SIG-M5 treated with dmso at 0.1 percent for 504 hours (cell line): ENCODE data around the gene SERPINA4.
A peak's percentile ranks its signal among the peaks of the same experiment; 100 is the strongest.
"Not testable (repeated sequence)": the region's sequence is repeated elsewhere in the genome, so short reads cannot be mapped to it uniquely, and the experiment has no call there.

Source experiments
- DNase-seq: peaks from one replicate; lab custom pipeline; 2025; ENCODE audit not compliant: unreplicated experiment; lab: John Stamatoyannopoulos, UW

The SERPINA4 gene

GRCh38 chr14:94588311-94588710 is 27.1 kb downstream of the SERPINA4 start:
- DNase-seq = no peak

DNA sequence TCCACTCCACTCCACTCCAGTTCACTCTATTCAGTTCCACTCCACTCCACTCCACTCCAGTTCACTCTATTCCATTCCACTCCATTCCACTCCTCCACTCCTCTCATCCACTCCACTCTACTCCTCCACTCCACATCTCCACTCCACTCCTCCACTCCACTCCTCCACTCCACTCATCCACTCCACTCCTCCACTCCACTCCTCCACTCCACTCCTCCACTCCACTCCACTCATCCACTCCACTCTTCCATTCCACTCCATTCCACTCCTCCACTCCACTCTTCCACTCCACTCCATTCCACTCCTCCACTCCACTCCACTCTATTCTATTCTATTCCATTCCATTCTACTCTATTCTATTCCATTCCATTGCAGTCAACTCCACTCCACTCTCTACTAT is 29.8 kb downstream of the SERPINA4 start:
- no peak for DNase-seq

GRCh38 chr14:94591871-94592270 is 30.6 kb downstream of the SERPINA4 start:
- DNase-seq = no peak

DNA sequence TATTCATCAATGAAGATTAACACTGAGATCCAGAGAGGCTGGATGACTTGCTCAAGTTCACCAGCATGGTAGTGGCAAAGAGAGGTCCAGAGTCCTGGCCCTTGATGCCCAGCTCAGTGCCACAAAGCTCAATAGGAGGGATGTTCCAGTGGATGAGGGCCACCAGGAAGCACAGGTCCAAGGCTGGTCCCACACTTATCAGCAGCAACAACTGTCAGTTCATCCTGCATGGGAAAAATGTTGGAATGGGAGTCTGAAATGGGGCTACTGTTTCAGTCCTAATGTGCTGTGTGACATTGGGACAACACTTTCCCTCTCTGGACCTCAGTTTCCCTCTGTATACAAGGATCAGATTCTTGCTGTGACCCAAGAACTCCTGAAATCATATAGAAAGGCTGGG is 31.2 kb downstream of the SERPINA4 start:
- no peak for DNase-seq

DNA sequence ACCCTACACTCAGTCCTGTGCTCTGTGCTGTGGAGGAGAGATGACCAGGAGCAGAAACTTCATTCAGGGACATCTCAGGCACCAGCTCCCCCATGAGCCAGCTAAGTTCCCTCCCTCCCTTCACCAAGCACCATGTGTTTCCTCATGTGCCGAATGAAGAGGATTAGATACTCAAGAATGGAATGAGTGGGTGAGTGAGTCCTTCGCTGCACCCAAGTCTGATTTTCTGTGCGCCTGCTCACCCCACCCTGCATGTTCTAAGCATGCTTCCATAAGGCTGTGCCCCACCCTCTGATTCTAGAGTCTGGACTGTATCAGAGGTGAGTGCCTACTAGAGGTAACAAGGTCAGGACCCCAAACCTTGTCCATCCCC is 32.1 kb downstream of the SERPINA4 start:
- no peak for DNase-seq

- no peak for DNase-seq
Measured at GRCh38 chr14:94593749-94594431, 32.6 kb downstream of the SERPINA4 start.

DNA sequence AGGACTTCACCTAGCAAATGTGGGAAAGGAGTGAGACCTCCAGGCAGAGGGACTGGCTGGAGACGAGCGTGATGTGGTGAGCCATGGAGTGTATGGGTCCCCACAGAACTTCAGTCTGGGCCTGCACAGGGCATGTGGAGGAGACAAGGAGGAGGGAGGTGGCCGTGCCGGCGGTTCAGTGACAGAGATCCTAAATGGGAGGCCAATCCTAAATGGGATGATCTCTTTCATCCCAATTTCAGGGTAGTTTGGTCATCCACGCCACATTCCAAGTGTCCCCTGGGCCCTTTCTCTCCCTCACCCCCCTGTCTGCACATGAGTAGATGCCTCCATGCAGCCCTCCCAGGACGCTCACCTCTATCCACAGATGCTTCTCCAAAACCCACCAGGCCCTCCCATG is 33.2 kb downstream of the SERPINA4 start:
- DNase-seq = no peak

- DNase-seq = no peak
Measured at GRCh38 chr14:94595912-94596311, 34.7 kb downstream of the SERPINA4 start.

DNA sequence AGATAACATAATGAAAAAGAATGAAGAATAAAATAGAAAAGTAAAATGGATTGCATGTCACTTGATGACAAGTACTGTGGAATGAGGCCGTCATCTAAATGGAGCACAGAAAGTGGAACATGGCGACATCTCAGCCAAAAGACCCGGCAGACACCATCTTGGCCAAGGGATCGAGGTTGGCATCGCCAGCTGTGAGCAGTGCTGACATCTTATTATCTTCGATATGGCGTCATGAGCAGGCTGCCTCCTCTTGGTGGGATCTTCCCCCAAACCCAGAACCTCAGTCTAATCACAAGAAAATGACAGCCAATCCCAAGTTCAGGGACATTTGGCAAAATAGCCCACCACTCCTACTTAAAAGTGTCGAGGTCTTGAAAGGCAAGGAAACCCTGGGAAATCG is 35.1 kb downstream of the SERPINA4 start:
- no peak for DNase-seq

DNA sequence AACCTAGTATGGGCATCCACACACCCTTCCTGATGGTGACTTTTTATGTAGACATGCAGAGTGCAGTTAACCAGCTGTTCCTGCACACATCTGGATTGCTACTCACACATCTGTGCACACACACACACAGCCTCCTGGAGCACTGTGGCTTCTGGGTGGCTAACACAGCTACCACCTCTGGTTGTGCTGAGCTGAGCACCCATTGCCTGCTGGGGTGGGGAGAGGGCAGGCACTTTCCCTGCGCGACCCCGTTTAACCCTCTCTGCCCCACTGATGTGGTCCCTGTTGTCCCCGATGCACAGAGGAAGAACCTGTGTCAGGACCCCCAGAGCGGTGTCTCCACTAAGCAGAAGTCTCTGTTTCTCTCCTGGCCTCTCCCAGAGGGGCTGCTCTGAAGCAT is 36.5 kb downstream of the SERPINA4 start:
- DNase-seq = no peak

DNA sequence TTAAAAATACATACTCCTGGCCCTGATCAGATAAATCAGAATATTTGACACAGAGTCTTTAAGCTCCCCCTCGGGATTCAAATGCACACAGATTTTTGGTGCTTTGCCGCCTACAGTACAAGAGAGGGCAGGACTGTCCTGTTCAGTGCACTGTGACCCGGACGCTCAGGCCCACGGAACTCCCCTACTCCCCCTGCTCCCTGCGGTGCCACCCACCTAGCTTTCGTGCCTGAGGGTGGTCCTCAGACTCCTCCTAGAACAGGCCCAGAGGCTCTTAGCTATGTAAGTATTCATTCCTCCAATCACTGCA is 37.2 kb downstream of the SERPINA4 start:
- DNase-seq = no peak

DNA sequence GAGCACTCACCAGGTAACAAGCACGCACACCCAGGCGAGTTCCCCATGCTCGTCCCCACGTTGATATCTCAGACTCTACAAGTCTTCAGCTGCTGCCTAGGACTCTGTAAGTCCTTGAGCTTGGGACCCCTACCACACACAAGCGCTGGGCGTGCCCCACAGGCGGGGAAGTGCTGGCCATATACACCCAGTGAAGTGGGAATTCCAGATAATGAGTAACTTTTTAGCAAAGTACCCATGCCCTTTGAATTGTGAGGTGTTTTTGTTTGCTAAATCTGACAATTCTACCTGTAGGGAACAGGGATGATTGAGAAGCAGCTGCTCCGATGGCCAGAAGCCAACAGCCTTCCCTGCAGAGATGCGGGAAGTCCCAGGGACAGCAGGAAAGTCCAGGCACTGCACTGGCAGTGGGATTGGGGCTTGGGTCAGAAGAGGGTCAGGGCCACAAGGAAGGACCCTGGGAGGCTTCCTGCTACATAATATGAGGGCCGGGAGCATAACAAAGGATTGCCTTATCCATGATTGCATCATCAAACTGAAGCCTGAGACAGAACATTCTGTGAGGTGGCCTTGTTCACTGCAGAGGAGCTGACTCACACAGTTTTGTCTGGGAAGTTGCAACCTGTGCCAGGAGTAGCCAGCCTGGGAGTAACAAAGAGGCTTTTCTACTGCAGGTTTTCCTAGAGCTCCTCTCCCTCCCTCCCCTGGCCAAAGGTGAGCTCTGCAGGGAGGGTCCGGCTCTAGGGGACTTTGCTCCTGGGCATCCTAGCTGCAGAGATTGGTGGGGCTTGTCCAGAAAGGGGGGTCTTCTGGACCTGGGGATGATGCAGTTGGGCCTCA is 37.8 kb downstream of the SERPINA4 start:
- peak; percentile 63 for DNase-seq

GRCh38 chr14:94599656-94600004 is 38.4 kb downstream of the SERPINA4 start:
- no peak for DNase-seq

DNA sequence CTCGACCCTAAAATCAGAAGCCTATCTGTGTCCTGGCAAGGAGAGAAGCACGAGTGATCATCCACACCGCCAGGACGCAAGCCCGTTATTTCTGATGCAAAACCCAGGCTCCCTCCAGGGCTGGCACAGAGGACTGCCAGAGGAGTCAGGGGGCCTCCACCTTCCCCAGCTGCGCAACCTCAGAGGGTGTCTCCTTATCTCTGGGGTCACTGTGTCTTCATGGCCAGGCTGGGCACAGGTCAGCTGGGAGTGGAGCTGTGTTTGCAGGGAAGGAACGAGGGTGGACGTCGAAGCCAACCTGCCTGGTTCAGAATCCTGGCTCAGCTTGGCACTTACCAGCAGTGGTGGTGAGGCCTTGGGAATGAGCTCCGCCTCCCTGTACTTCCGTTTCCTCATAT is 38.9 kb downstream of the SERPINA4 start:
- no peak for DNase-seq

DNA sequence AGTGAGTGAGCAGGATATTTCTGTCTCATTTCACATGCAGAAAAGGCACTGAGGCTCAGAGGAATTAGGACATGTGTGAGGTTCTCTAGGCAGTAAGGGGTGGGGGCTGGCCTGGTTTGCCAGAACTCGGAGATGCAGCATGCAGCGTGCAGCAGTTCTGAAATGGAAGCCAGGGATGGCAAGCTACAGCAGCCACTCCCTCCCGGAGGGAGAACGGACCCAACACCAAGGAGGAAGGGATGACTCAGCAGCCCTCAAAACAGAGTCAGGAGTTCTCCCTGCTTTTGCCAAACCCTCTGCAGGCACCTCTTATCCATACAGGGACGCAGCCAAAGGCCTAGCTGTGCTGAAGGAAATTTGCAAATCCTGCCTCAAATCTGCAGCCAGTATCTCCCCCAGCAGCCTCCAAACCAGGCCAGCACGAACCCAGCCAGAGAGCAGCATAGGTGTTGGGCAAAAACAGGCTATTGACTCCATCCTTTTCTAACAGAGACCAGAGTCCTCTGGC is 40.7 kb downstream of the SERPINA4 start:
- no peak for DNase-seq

DNA sequence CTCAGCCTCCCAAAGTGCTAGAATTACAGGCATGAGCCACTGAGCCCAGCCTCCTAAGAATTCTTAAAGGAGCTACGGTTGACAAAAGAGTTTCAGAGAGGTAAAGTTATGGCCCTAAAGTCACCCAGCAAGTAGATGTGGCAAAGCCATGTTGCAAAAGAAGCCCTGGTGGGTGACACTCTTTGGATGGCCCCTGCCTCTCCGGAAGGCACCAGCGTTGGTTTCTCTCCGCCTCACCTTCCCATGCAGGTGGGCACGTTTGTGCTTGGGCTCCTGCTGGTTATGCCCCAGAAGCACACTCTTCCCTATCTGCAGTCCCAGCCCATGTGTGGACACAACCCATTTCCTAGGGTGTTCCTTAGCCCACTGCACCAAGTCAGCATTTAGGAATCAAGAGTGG is 41.5 kb downstream of the SERPINA4 start:
- DNase-seq = no peak

DNA sequence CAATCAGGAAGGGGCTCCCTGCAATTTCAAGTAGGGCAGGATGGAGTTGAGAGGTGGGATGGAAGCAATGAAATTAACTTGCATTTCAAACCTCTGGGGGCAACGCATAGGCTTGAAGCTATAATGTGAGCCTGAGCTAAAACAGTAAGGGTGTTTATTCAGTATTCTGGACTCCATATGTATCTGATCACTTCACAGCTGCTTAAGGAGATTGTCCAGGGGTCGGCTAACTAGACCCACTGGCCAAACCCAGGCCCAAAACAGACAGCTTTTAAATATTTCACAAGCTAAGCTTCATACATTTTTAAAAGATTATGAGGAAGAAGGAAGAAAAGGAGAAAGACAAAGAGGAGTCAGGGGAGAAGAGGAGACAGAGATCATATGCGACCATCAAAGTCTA is 44.1 kb downstream of the SERPINA4 start:
- no peak for DNase-seq

DNA sequence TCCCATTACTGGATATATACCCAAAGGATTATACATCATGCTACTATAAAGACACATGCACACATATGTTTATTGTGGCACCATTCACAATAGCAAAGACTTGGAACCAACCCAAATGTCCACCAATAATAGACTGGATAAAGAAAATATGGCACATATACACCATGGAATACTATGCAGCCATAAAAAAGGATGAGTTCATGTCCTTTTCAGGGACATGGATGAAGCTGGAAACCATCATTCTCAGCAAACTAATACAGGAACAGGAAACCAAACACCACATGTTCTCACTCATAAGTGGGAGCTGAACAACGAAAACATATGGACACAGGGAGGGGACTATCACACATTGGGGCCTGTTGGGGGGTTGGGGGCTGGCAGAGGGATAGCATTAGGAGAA is 47.7 kb downstream of the SERPINA4 start:
- not testable (repeated sequence) for DNase-seq

DNA sequence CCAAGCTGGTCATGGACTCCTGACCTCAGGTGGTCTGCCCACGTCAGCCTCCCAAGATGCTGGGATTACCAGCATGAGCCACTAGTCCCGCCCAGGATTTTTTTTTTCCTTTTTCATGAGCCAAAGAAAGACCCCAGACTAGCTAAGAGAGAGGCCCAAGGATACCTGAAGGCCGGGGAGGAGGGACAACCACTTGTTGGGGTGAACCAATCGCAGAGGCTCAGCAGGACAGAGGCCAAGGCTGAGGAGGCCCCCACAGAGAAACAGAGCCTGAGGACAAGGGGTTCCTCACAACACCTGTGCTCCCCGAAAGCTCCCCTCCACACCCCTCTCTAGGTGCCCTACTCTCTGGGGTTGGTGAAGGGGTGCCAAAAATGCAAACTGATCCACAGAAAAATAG is 49.9 kb downstream of the SERPINA4 start:
- no peak for DNase-seq

DNA sequence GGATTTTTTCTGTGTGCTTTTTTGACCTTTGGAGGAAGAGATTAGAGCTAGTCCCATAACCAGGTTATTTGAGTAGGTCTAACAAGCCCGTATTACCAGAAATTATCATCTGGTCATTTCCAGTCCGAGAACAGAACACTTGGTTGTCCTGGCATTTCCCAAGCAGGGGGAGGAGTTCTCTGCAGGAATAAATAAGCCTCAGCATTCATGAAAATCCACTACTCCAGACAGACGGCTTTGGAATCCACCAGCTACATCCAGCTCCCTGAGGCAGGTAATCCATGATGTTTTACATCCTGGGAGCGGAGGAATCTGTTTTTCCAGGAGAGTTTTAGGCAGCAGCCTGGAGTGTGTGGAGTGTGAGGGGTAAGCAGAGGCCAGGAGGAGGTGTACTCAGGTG is 50.9 kb downstream of the SERPINA4 start, which contains the start of gene SERPINA3:
SERPINA3 (plus strand) TSS at position 218 of the 400 bp plus-strand sequence. CDS start 2,051 bp downstream, outside the sequence.
- no peak for DNase-seq

GRCh38 chr14:94612580-94613554 is 51.6 kb downstream of the SERPINA4 start:
- no peak for DNase-seq
